ENCODE measurements around the gene SMARCD3. TPM values are rescaled to one million over a fixed set of nuclear protein-coding genes. Genes with fewer than 3 reads are reported as not detected.

The SMARCD3 gene
- total RNA-seq, 4 donors from 2014 or later, result 25.3 to 43.4 (median 40.6) TPM

- no peak for DNase-seq (ENCODE audit: extremely low spot score)
- Histone ChIP-seq H3K4me3 (no peak overlapping the region), H3K4me1 (peaks cover 0 to 18% (median 8%) of the 10 kb centered on the region in 4 donors), H3K27me3 (no peaks in the 10 kb centered on the region), H3K36me3 (peaks cover 0 to 8% (median 0%) of the 10 kb centered on the region in 4 donors), H3K27ac (replicated peaks in 1 of 4) (no peak overlapping the region), H3K9me3 (no peaks in the 10 kb centered on the region)
- WGBS, result 92% methylated on average over 8 of the region's 10 CpGs
- intact Hi-C loops (cut with DNase I), result no loop called here
- TF ChIP-seq, protein P1, sequence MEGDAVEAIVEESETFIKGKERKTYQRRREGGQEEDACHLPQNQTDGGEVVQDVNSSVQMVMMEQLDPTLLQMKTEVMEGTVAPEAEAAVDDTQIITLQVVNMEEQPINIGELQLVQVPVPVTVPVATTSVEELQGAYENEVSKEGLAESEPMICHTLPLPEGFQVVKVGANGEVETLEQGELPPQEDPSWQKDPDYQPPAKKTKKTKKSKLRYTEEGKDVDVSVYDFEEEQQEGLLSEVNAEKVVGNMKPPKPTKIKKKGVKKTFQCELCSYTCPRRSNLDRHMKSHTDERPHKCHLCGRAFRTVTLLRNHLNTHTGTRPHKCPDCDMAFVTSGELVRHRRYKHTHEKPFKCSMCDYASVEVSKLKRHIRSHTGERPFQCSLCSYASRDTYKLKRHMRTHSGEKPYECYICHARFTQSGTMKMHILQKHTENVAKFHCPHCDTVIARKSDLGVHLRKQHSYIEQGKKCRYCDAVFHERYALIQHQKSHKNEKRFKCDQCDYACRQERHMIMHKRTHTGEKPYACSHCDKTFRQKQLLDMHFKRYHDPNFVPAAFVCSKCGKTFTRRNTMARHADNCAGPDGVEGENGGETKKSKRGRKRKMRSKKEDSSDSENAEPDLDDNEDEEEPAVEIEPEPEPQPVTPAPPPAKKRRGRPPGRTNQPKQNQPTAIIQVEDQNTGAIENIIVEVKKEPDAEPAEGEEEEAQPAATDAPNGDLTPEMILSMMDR (IDR thresholded peaks at IDR 0.05), result no peak
Observed at GRCh38 chr7:151269511-151269910, 21.0 kb upstream of the SMARCD3 start.

GRCh38 chr7:151265351-151265931, 16.9 kb upstream of the SMARCD3 start:
- 87% methylated on average over 6 of the region's 9 CpGs for WGBS
- Histone ChIP-seq H3K27me3 (no peaks in the 10 kb centered on the region), H3K9me3 (no peaks in the 10 kb centered on the region), H3K4me1 (no peaks in the 10 kb centered on the region), H3K4me3 (no peak overlapping the region), H3K27ac (replicated peaks in 1 of 4) (no peak overlapping the region), H3K36me3 (peaks cover 0 to 8% (median 0%) of the 10 kb centered on the region in 4 donors)
- intact Hi-C loops (cut with DNase I), result no loop called here
- no peak for DNase-seq (ENCODE audit: extremely low spot score)
- TF ChIP-seq POLR2A (IDR thresholded peaks at IDR 0.05; ENCODE audit: low read depth) (no peak), EP300 (IDR thresholded peaks at IDR 0.05) (no peak), POLR2AphosphoS5 (IDR thresholded peaks at IDR 0.05) (no peak)
- TF ChIP-seq, protein P1 (IDR thresholded peaks at IDR 0.05), result no peak

GRCh38 chr7:151264615-151265014, 16.1 kb upstream of the SMARCD3 start:
- TF ChIP-seq EP300 (IDR thresholded peaks at IDR 0.05) (no peak), POLR2AphosphoS5 (IDR thresholded peaks at IDR 0.05) (no peak), POLR2A (IDR thresholded peaks at IDR 0.05; ENCODE audit: low read depth) (no peak)
- TF ChIP-seq, protein P1 (IDR thresholded peaks at IDR 0.05), result no peak
- H3K36me3 ChIP-seq, result peaks cover 0 to 6% (median 0%) of the 10 kb centered on the region in 4 donors
- WGBS, result 86% methylated on average over 5 of the region's 5 CpGs
- no peaks in the 10 kb centered on the region for H3K27me3 ChIP-seq
- no peaks in the 10 kb centered on the region for H3K9me3 ChIP-seq
- H3K4me1 ChIP-seq, result no peaks in the 10 kb centered on the region
- intact Hi-C loops (cut with DNase I), result no loop called here
- DNase-seq (ENCODE audit: extremely low spot score), result no peak
- H3K4me3 ChIP-seq, result no peak overlapping the region
- H3K27ac ChIP-seq (replicated peaks in 1 of 4), result no peak overlapping the region

- no peak for DNase-seq (ENCODE audit: extremely low spot score)
- intact Hi-C loops (cut with DNase I), result no loop called here
- Histone ChIP-seq H3K36me3 (no peaks in the 10 kb centered on the region), H3K27ac (replicated peaks in 1 of 4) (no peak overlapping the region), H3K4me1 (no peaks in the 10 kb centered on the region), H3K9me3 (no peaks in the 10 kb centered on the region), H3K27me3 (no peaks in the 10 kb centered on the region), H3K4me3 (no peak overlapping the region)
- WGBS, result 63% methylated on average over 10 of the region's 10 CpGs
- no peak for TF ChIP-seq POLR2A (IDR thresholded peaks at IDR 0.05; ENCODE audit: low read depth)
- no peak for TF ChIP-seq EP300 (IDR thresholded peaks at IDR 0.05)
- no peak for TF ChIP-seq POLR2AphosphoS5 (IDR thresholded peaks at IDR 0.05)
- TF ChIP-seq, protein P1 (IDR thresholded peaks at IDR 0.05), result no peak
Observed at GRCh38 chr7:151261529-151261928, 13.0 kb upstream of the SMARCD3 start.

DNA sequence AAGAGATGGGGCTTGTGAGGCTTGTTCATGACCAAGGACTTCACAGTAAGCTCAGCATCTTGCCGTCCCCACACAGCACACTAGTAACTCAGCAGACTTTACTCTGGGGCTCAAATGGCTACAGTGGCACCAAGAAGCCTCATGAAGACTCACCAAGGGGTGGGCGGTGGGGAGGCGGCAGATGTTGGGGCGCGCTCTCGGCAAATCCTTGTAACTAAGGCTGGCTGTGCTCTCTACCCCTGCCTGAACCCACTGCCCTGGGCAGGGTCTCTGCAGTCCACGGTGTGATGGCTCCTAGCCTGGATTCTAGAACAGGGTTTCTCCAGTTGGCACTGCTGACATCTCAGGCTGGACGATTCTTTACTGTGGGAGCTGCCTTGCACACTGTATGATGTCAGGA, 12.4 kb upstream of the SMARCD3 start:
- TF ChIP-seq EP300 (IDR thresholded peaks at IDR 0.05) (no peak), POLR2A (IDR thresholded peaks at IDR 0.05; ENCODE audit: low read depth) (no peak), POLR2AphosphoS5 (IDR thresholded peaks at IDR 0.05) (no peak)
- TF ChIP-seq, protein P1 (IDR thresholded peaks at IDR 0.05), result no peak
- Histone ChIP-seq H3K9me3 (no peaks in the 10 kb centered on the region), H3K27me3 (no peaks in the 10 kb centered on the region), H3K36me3 (no peaks in the 10 kb centered on the region), H3K4me3 (no peak overlapping the region), H3K4me1 (no peaks in the 10 kb centered on the region), H3K27ac (replicated peaks in 1 of 4) (no peak overlapping the region)
- no peak for DNase-seq (ENCODE audit: extremely low spot score)
- intact Hi-C loops (cut with DNase I), result no loop called here
- WGBS, result 85% methylated on average over 8 of the region's 8 CpGs

All from esophagus muscularis mucosa (tissue), 4 donors.